GM19099 (cell line): Measurements from ENCODE around the gene AUTS2.

ENCODE experiments used
- POLR2A ChIP-seq: IDR thresholded peaks from 3 replicates; pipeline ENCODE4 v1.6.1; 2011; ENCODE audit warnings: low read depth; ENCODE audit not compliant: insufficient read length; ENCODE audit errors: extremely low read depth

The AUTS2 gene

GRCh38 chr7:70583965-70584883 lies 985.9 kb downstream of the AUTS2 start:
- TF ChIP-seq POLR2A: no peak

GRCh38 chr7:70585071-70585470 lies 986.8 kb downstream of the AUTS2 start:
- no peak for TF ChIP-seq POLR2A

- no peak for TF ChIP-seq POLR2A
These were observed 988.5 kb downstream of the AUTS2 start for GRCh38 chr7:70586822-70587221.

- no peak for TF ChIP-seq POLR2A
These were observed 989.5 kb downstream of the AUTS2 start for GRCh38 chr7:70587739-70588138.

GRCh38 chr7:70588191-70588921 lies 990.1 kb downstream of the AUTS2 start:
- TF ChIP-seq POLR2A: no peak

- TF ChIP-seq POLR2A: no peak
These were observed 990.7 kb downstream of the AUTS2 start for GRCh38 chr7:70589010-70589409.

GRCh38 chr7:70589590-70589989 lies 991.3 kb downstream of the AUTS2 start:
- no peak for TF ChIP-seq POLR2A

- TF ChIP-seq POLR2A: no peak
These were observed 992.0 kb downstream of the AUTS2 start for GRCh38 chr7:70590126-70590854.

GRCh38 chr7:70591643-70592042 lies 993.4 kb downstream of the AUTS2 start:
- no peak for TF ChIP-seq POLR2A

GRCh38 chr7:70592171-70592570 lies 993.9 kb downstream of the AUTS2 start:
- TF ChIP-seq POLR2A: no peak

GRCh38 chr7:70594170-70594569 lies 995.9 kb downstream of the AUTS2 start:
- TF ChIP-seq POLR2A: no peak

GRCh38 chr7:70595370-70595754 lies 997.1 kb downstream of the AUTS2 start:
- no peak for TF ChIP-seq POLR2A

- TF ChIP-seq POLR2A: no peak
These were observed 997.7 kb downstream of the AUTS2 start for GRCh38 chr7:70595755-70596597.

- no peak for TF ChIP-seq POLR2A
These were observed 998.3 kb downstream of the AUTS2 start for GRCh38 chr7:70596598-70596913.

- TF ChIP-seq POLR2A: no peak
These were observed 998.8 kb downstream of the AUTS2 start for GRCh38 chr7:70597066-70597465.
